CD4-positive, alpha-beta memory T cell (primary cell): Measurements from ENCODE around the gene STPG1. TPM values are rescaled to one million over a fixed set of nuclear protein-coding genes. Genes with fewer than 3 reads are reported as not detected.

Experiments used
- CTCF ChIA-PET: fragments of 350-600 bp; sonication (Branson Sonifier 250); formaldehyde crosslinking; loops from one replicate; lab custom pipeline; 2021; ENCODE audit warnings: inconsistent platforms; ENCODE audit not compliant: partially characterized antibody; lab: Charles Lee
- POLR2A ChIA-PET: fragments of 350-600 bp; sonication (Branson Sonifier 250); formaldehyde crosslinking; loops from one replicate; lab custom pipeline; 2021; ENCODE audit not compliant: partially characterized antibody; lab: Charles Lee
- DNase-seq, 5 donors: peaks; one replicate each; pipeline versions ENCODE4 v3.0.0 to v3.0.0-alpha.2; 2020 to 2022; ENCODE audit warnings: mixed read lengths in 1 of 5
- H3K27ac ChIP-seq: one replicate; pipeline ENCODE4 v1.7.0; 2013; ENCODE audit warnings: low read depth, low read length
- H3K27me3 ChIP-seq: 2 replicates; pipeline ENCODE4 v1.7.0; 2013; ENCODE audit warnings: mild to moderate bottlenecking, low read length, moderate library complexity; ENCODE audit not compliant: insufficient read depth
- H3K36me3 ChIP-seq: 2 replicates; pipeline ENCODE4 v1.7.0; 2013; ENCODE audit warnings: mild to moderate bottlenecking, low read length, moderate library complexity; ENCODE audit not compliant: insufficient read depth
- H3K4me1 ChIP-seq: 2 replicates; pipeline ENCODE4 v1.7.0; 2013; ENCODE audit warnings: mild to moderate bottlenecking, low read length, moderate library complexity; ENCODE audit not compliant: insufficient read depth
- H3K4me3 ChIP-seq, 2 donors: one replicate each; pipeline ENCODE4 v1.7.0; 2013; ENCODE audit warnings: low read length in 2 of 2, mild to moderate bottlenecking in 1 of 2
- H3K9me3 ChIP-seq, 2 donors: one replicate each; pipeline ENCODE4 v1.7.0; 2013; ENCODE audit warnings: low read length in 2 of 2, control low read depth in 1 of 2; ENCODE audit not compliant: control insufficient read depth in 1 of 2
- H3K27ac Mint-ChIP-seq, 7 donors: one replicate each; pipeline ENCODE4 v1.8.0; 2020 to 2021; ENCODE audit warnings: mixed read lengths in 7 of 7, mild to moderate bottlenecking in 6 of 7, inconsistent platforms in 3 of 7, moderate library complexity in 3 of 7
- H3K27me3 Mint-ChIP-seq, 2 donors: one replicate each; pipeline ENCODE4 v1.8.0; 2020 to 2021; ENCODE audit warnings: mixed read lengths in 2 of 2
- H3K36me3 Mint-ChIP-seq, 2 donors: one replicate each; pipeline ENCODE4 v1.8.0; 2020 to 2021; ENCODE audit warnings: mixed read lengths in 2 of 2, inconsistent platforms in 1 of 2, mild to moderate bottlenecking in 1 of 2
- H3K4me1 Mint-ChIP-seq, 4 donors: one replicate each; pipeline ENCODE4 v1.8.0; 2020 to 2021; ENCODE audit warnings: mixed read lengths in 4 of 4, mild to moderate bottlenecking in 1 of 4
- H3K4me3 Mint-ChIP-seq, 8 donors: one replicate each; pipeline ENCODE4 v1.8.0; 2020 to 2021; ENCODE audit warnings: mixed read lengths in 8 of 8, mild to moderate bottlenecking in 7 of 8, moderate library complexity in 6 of 8, inconsistent platforms in 3 of 8
- H3K9me3 Mint-ChIP-seq, 8 donors: one replicate each; pipeline ENCODE4 v1.8.0; 2020 to 2021; ENCODE audit warnings: mixed read lengths in 8 of 8, mild to moderate bottlenecking in 5 of 8, inconsistent platforms in 3 of 8, moderate library complexity in 1 of 8
- intact Hi-C: fragments of 100-400 bp; cut with micrococcal nuclease; formaldehyde crosslinking; loops from one replicate; pipeline ENCODE4 v1.15.1; 2023
- polyA plus RNA-seq, 2 donors: library from polyadenylated mRNA; unstranded; fragments of 300-500 nt; fragmentation: Illumina TruSeq; gene quantifications; one replicate each; pipeline ENCODE4 v1.2.3, GENCODE V29; 2021
- total RNA-seq, 2 experiments: library from RNA; stranded (reverse); gene quantifications; one replicate each; pipeline ENCODE4 v1.2.3, GENCODE V29; 2021

Gene STPG1
- total and polyA plus RNA-seq, 4 experiments from 2014 or later: 3.1 to 4.9 (median 3.8) TPM

- Mint-ChIP-seq H3K27me3 (no peaks in the 10 kb centered on the region), H3K4me1 (peaks cover 23 to 29% (median 26%) of the 10 kb centered on the region in 4 donors), H3K36me3 (peaks cover 0 to 2% of the 10 kb centered on the region in 2 donors), H3K4me3 (peak overlapping the region; percentile 81 to 92 (median 86)), H3K9me3 (no peaks in the 10 kb centered on the region), H3K27ac (peak overlapping the region; percentile 94 to 99 (median 98))
- Histone ChIP-seq H3K27me3 (no peaks in the 10 kb centered on the region), H3K9me3 (no peaks in the 10 kb centered on the region), H3K4me3 (peak overlapping the region in 1 of 2 donors; percentile 17), H3K4me1 (peaks cover 33% of the 10 kb centered on the region), H3K36me3 (no peaks in the 10 kb centered on the region), H3K27ac (peak overlapping the region; percentile 72)
- POLR2A ChIA-PET: interaction anchor here (0.6 to 5.4 kb wide), 19 partner anchors 23 to 438 kb away, joined by 3 to 86 read pairs (median 4); partner anchors contain the start of genes IFNLR1, NIPAL3, RCAN3 and SRRM1
- DNase-seq: peak; percentile 62 to 75 (median 69)
- CTCF ChIA-PET: interaction anchor here (0.6 to 6.7 kb wide), 51 partner anchors 11 to 443 kb away, joined by 3 to 517 read pairs (median 4); partner anchors contain the start of genes GRHL3, IFNLR1, NIPAL3 and STPG1
- intact Hi-C loops: loop anchor here (1.0 to 10.0 kb wide), 7 partner anchors 23 to 443 kb away; partner anchors contain the start of gene NIPAL3
Measured at GRCh38 chr1:24391882-24392603, 21.5 kb downstream of the STPG1 start.

GRCh38 chr1:24390924-24391782 is 22.4 kb downstream of the STPG1 start:
- Histone ChIP-seq H3K27me3 (no peaks in the 10 kb centered on the region), H3K36me3 (no peaks in the 10 kb centered on the region), H3K9me3 (no peaks in the 10 kb centered on the region), H3K27ac (peak overlapping the region; percentile 72), H3K4me3 (peak overlapping the region in 1 of 2 donors; percentile 17), H3K4me1 (peaks cover 34% of the 10 kb centered on the region)
- Mint-ChIP-seq H3K36me3 (peaks cover 0 to 3% of the 10 kb centered on the region in 2 donors), H3K9me3 (no peaks in the 10 kb centered on the region), H3K27ac (peak overlapping the region; percentile 94 to 99 (median 98)), H3K27me3 (no peaks in the 10 kb centered on the region), H3K4me1 (peaks cover 23 to 29% (median 26%) of the 10 kb centered on the region in 4 donors), H3K4me3 (peak overlapping the region; percentile 81 to 92 (median 86))
- ChIA-PET POLR2A (interaction anchor here (0.6 to 5.4 kb wide), 17 partner anchors 24 to 439 kb away, joined by 3 to 86 read pairs (median 3); partner anchors contain the start of genes IFNLR1, NIPAL3, RCAN3 and SRRM1), CTCF (interaction anchor here (0.5 to 6.7 kb wide), 56 partner anchors 10 to 444 kb away, joined by 3 to 517 read pairs (median 4); partner anchors contain the start of genes GRHL3, IFNLR1, NIPAL3 and STPG1)
- intact Hi-C loops: loop anchor here (1.0 to 10.0 kb wide), 4 partner anchors 69 to 444 kb away; no protein-coding TSS in a partner anchor
- peak; percentile 71 to 75 (median 72) for DNase-seq

GRCh38 chr1:24389231-24389678 is 24.3 kb downstream of the STPG1 start:
- Histone ChIP-seq H3K4me3 (no peak overlapping the region), H3K36me3 (no peaks in the 10 kb centered on the region), H3K4me1 (peaks cover 52% of the 10 kb centered on the region), H3K27me3 (no peaks in the 10 kb centered on the region), H3K9me3 (no peaks in the 10 kb centered on the region), H3K27ac (no peak overlapping the region)
- no peak for DNase-seq
- Mint-ChIP-seq H3K36me3 (peaks cover 0 to 3% of the 10 kb centered on the region in 2 donors), H3K4me3 (no peak overlapping the region), H3K4me1 (peaks cover 33 to 44% (median 39%) of the 10 kb centered on the region in 4 donors), H3K27me3 (no peaks in the 10 kb centered on the region), H3K9me3 (no peaks in the 10 kb centered on the region), H3K27ac (peak overlapping the region in 2 of 7 donors; percentile 12 to 31)
- ChIA-PET POLR2A (no interaction called here), CTCF (interaction anchor here (5.9 kb wide), 1 partner anchor 190 kb away, joined by 76 read pairs; no protein-coding TSS in a partner anchor)
- intact Hi-C loops: no loop called here

GRCh38 chr1:24388331-24388885 is 25.2 kb downstream of the STPG1 start:
- Histone ChIP-seq H3K27ac (no peak overlapping the region), H3K36me3 (no peaks in the 10 kb centered on the region), H3K4me1 (peaks cover 45% of the 10 kb centered on the region), H3K27me3 (no peaks in the 10 kb centered on the region), H3K9me3 (no peaks in the 10 kb centered on the region), H3K4me3 (no peak overlapping the region)
- no peak for DNase-seq
- CTCF ChIA-PET: interaction anchor here (5.9 kb wide), 1 partner anchor 189 kb away, joined by 76 read pairs; no protein-coding TSS in a partner anchor
- peaks cover 0 to 3% of the 10 kb centered on the region in 2 donors for H3K36me3 Mint-ChIP-seq
- H3K27ac Mint-ChIP-seq: no peak overlapping the region
- POLR2A ChIA-PET: no interaction called here
- no peak overlapping the region for H3K4me3 Mint-ChIP-seq
- peaks cover 34 to 47% (median 38%) of the 10 kb centered on the region in 4 donors for H3K4me1 Mint-ChIP-seq
- intact Hi-C loops: no loop called here
- H3K27me3 Mint-ChIP-seq: no peaks in the 10 kb centered on the region
- H3K9me3 Mint-ChIP-seq: no peaks in the 10 kb centered on the region

GRCh38 chr1:24387636-24388175 is 25.9 kb downstream of the STPG1 start:
- Mint-ChIP-seq H3K27me3 (no peaks in the 10 kb centered on the region), H3K9me3 (no peaks in the 10 kb centered on the region), H3K4me1 (peaks cover 28 to 40% (median 32%) of the 10 kb centered on the region in 4 donors), H3K4me3 (no peak overlapping the region), H3K36me3 (peaks cover 3 to 4% of the 10 kb centered on the region in 2 donors), H3K27ac (peak overlapping the region in 1 of 7 donors; percentile 72)
- no peak overlapping the region for H3K27ac ChIP-seq
- H3K9me3 ChIP-seq: no peaks in the 10 kb centered on the region
- no peak overlapping the region for H3K4me3 ChIP-seq
- ChIA-PET POLR2A (no interaction called here), CTCF (interaction anchor here (5.9 kb wide), 1 partner anchor 188 kb away, joined by 76 read pairs; no protein-coding TSS in a partner anchor)
- H3K4me1 ChIP-seq: peaks cover 38% of the 10 kb centered on the region
- H3K36me3 ChIP-seq: no peaks in the 10 kb centered on the region
- no peak for DNase-seq
- intact Hi-C loops: no loop called here
- no peaks in the 10 kb centered on the region for H3K27me3 ChIP-seq

GRCh38 chr1:24386931-24387330 is 26.7 kb downstream of the STPG1 start:
- Mint-ChIP-seq H3K4me1 (peaks cover 20 to 32% (median 24%) of the 10 kb centered on the region in 4 donors), H3K27me3 (no peaks in the 10 kb centered on the region), H3K36me3 (peaks cover 3 to 4% of the 10 kb centered on the region in 2 donors), H3K9me3 (no peaks in the 10 kb centered on the region), H3K27ac (no peak overlapping the region), H3K4me3 (no peak overlapping the region)
- no peaks in the 10 kb centered on the region for H3K9me3 ChIP-seq
- H3K36me3 ChIP-seq: no peaks in the 10 kb centered on the region
- H3K27me3 ChIP-seq: no peaks in the 10 kb centered on the region
- ChIA-PET POLR2A (no interaction called here), CTCF (interaction anchor here (5.9 kb wide), 1 partner anchor 187 kb away, joined by 76 read pairs; no protein-coding TSS in a partner anchor)
- no peak overlapping the region for H3K4me3 ChIP-seq
- no peak for DNase-seq
- intact Hi-C loops: no loop called here
- H3K27ac ChIP-seq: no peak overlapping the region
- H3K4me1 ChIP-seq: peaks cover 30% of the 10 kb centered on the region
